Esophagus squamous epithelium (tissue), 5 donors: Measurements from ENCODE around the gene LONP1. TPM values are rescaled to one million over a fixed set of nuclear protein-coding genes. Genes with fewer than 3 reads are reported as not detected.

Experiments
- DNase-seq: peaks from one replicate; lab custom pipeline; 2025; lab: John Stamatoyannopoulos, UW
- H3K27ac ChIP-seq, 4 donors: fragments of 200-600 bp; sonication (generic); one replicate each; pipeline ENCODE4 v1.5.1; 2016 to 2019; ENCODE audit warnings: mild to moderate bottlenecking in 1 of 4
- H3K27me3 ChIP-seq, 4 donors: fragments of 200-600 bp; sonication (generic); 1 replicate in 3 of 4; 2 replicates in 1 of 4; pipeline versions ENCODE4 v1.5.1 to v1.6.0; 2017 to 2021; ENCODE audit warnings: antibody characterized with exemption in 1 of 4
- H3K36me3 ChIP-seq, 3 donors: fragments of 200-600 bp; sonication (generic); one replicate each; pipeline ENCODE4 v1.5.1; 2016 to 2019
- H3K4me1 ChIP-seq, 3 donors: fragments of 200-600 bp; sonication (generic); one replicate each; pipeline ENCODE4 v1.5.1; 2017 to 2019
- H3K4me3 ChIP-seq, 4 donors: fragments of 200-600 bp; sonication (generic); 1 replicate in 3 of 4; 2 replicates in 1 of 4; pipeline ENCODE4 v1.5.1; 2016 to 2019; ENCODE audit warnings: mild to moderate bottlenecking in 2 of 4, moderate library complexity in 1 of 4
- H3K9me3 ChIP-seq, 3 donors: fragments of 200-600 bp; sonication (generic); one replicate each; pipeline ENCODE4 v1.5.1; 2016 to 2019
- POLR2A ChIP-seq, 4 donors: fragments of 450-650 bp; IDR thresholded peaks; one replicate each; pipeline ENCODE4 v1.6.1; 2017; ENCODE audit warnings: antibody characterized with exemption in 4 of 4, mild to moderate bottlenecking in 4 of 4, moderate library complexity in 3 of 4
- WGBS, 2 donors: methylation state at CpG; one replicate each; pipeline ENCODE4 v1.1.5; 2018; 5-methylcytosine and 5-hydroxymethylcytosine counted together
- intact Hi-C: fragments of 100-400 bp; cut with DNase I; formaldehyde crosslinking; loops from one replicate; pipeline ENCODE4 v1.15.0; 2022
- total RNA-seq, 4 donors: library from RNA; depleted of rRNA; stranded (reverse); fragments of >200 nt; gene quantifications; one replicate each; pipeline ENCODE4 v1.1.0, GENCODE V29; 2016
- TF ChIP-seq, protein P1 (sequence below), 6 experiments: fragments of 450-650 bp in 4 of 6; fragments of 200-600 bp in 2 of 6; sonication (generic) in 2 of 6; IDR thresholded peaks; one replicate each; pipeline ENCODE4 v1.5.1; 2016 to 2019; ENCODE audit warnings: antibody characterized with exemption in 6 of 6, mild to moderate bottlenecking in 4 of 6, moderate library complexity in 4 of 6
- donor health status: DM: yes; HTN: yes; CAD: no.

The LONP1 gene
- total RNA-seq, 4 donors from 2014 or later = 38.0 to 68.5 (median 51.2) TPM

DNA sequence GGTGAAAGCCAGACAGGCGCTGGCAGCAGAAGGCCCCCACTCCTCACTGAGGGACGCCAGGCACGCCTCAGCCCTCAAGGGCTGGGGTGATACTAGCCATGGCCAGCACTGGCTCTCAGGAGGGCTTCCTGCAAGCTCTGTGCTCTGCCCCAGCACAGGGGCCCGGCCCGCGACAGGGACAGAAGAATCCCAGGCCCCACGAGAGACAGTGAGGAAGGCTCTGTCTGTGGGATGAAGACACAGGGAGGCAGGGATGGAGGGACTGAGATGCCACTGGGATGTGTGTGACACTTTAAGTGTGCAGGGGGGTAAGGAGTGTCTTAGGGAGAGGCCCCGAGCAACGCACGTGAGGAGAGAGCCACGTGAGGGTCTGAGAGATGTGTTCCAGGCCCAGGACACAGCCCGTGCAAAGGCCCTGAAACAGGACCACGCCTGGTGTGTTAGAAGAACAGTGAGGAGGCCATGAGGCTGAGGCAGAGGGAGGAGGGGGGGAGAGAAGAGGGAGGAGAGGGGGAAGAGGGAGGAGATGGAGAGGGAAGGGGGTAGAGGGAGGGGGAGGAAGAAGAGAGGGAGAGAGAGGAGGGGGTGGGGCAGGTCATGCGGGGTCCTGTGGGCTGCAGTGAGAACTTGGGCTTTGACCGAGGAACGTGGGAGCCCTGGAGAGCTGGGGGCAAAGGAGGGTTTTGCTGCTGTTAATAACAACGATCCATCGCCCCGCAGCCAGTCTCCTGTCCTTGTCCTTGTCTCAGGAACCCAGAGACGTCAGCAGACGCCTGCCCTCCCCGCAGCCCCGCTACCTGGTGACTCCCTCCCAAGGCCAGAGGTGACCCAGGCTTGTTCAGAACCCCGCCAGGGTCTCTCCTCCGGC is 22.7 kb downstream of the LONP1 start:
- TF ChIP-seq POLR2A (IDR thresholded peaks at IDR 0.05) = no peak
- TF ChIP-seq, protein P1, sequence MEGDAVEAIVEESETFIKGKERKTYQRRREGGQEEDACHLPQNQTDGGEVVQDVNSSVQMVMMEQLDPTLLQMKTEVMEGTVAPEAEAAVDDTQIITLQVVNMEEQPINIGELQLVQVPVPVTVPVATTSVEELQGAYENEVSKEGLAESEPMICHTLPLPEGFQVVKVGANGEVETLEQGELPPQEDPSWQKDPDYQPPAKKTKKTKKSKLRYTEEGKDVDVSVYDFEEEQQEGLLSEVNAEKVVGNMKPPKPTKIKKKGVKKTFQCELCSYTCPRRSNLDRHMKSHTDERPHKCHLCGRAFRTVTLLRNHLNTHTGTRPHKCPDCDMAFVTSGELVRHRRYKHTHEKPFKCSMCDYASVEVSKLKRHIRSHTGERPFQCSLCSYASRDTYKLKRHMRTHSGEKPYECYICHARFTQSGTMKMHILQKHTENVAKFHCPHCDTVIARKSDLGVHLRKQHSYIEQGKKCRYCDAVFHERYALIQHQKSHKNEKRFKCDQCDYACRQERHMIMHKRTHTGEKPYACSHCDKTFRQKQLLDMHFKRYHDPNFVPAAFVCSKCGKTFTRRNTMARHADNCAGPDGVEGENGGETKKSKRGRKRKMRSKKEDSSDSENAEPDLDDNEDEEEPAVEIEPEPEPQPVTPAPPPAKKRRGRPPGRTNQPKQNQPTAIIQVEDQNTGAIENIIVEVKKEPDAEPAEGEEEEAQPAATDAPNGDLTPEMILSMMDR (IDR thresholded peaks at IDR 0.05) = no peak
- no peak for DNase-seq
- Histone ChIP-seq H3K4me1 (peaks cover 6 to 20% (median 10%) of the 10 kb centered on the region in 3 donors), H3K27me3 (no peaks in the 10 kb centered on the region), H3K9me3 (no peaks in the 10 kb centered on the region), H3K36me3 (peaks cover 25 to 100% (median 56%) of the 10 kb centered on the region in 3 donors), H3K4me3 (no peak overlapping the region), H3K27ac (no peak overlapping the region)
- WGBS, 2 donors = 72 to 74% methylated on average over 13 to 18 of the region's 25 CpGs
- intact Hi-C loops = no loop called here

DNA sequence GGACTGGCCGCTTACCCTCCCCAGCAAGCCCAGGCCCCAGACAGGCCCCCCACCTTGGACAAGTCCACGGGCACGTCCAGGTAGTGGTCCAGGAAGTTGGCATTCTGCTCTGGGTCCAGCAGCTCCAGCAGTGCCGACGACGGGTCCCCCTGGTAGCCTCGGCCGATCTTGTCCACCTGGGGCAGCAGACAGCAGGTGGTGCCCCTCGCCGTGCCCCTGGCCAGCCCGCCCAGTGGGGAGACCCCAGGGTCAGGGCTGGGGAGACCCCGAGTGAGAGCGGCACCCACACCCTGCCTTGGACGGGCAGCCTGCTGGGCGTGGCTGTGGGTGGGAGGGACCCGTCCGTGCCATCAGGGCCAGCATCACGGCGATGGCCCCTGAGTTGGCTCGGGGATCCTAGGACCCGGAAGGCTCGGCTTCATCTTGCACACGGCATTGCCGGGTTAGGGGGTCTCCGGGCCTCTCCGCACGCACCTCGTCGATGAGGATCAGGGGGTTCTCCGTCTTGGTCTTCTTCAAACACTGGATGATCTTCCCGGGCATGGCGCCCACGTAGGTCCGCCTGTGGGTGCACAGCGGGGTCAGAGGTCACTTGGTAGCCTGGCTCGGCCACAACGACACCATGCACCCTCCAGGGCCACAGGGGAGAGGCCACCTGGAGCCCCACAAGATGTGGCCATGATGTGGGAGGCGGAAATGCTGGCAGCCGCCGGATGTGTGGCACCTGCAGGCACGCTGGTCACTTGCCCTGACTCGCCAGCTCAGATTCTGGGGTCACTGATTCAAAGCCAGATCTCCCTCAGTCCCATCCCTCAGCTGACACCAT is 23.5 kb downstream of the LONP1 start:
- 69 to 80% methylated on average over 1 to 8 of the region's 42 CpGs for WGBS, 2 donors
- intact Hi-C loops = no loop called here
- Histone ChIP-seq H3K27ac (no peak overlapping the region), H3K4me1 (peaks cover 12 to 28% (median 18%) of the 10 kb centered on the region in 3 donors), H3K27me3 (no peaks in the 10 kb centered on the region), H3K4me3 (no peak overlapping the region), H3K9me3 (no peaks in the 10 kb centered on the region), H3K36me3 (peaks cover 25 to 100% (median 63%) of the 10 kb centered on the region in 3 donors)
- no peak for DNase-seq
- TF ChIP-seq, protein P1 (IDR thresholded peaks at IDR 0.05) = no peak
- no peak for TF ChIP-seq POLR2A (IDR thresholded peaks at IDR 0.05)

DNA sequence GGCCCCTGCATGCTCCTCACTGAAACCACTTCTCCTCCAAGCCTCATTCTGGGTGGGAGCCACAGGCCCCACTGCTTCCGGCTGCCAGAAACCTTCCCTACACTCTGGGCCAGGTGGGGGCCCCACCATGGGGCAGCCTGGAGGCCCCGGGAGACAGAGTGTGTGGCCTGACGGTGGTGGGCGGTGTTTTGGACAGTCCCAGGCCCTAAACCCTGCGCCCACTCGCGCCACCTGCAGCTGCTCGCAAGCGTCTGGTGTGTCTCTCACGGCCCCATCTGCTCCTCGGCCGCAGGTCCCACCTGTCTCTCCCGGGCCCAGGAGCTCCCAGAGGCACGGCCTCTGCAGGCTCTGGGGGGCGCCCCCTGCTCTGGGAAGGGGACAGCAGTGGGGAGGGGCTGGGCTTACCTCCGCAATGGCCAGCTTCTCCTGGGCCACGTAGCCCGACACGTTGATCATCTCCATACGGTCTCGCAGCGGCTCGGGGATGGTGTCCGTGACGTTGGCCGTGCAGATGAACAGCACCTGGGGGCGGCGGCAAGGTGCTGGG is 24.2 kb downstream of the LONP1 start:
- H3K9me3 ChIP-seq = no peaks in the 10 kb centered on the region
- intact Hi-C loops = no loop called here
- H3K36me3 ChIP-seq = peaks cover 25 to 94% (median 61%) of the 10 kb centered on the region in 3 donors
- no peaks in the 10 kb centered on the region for H3K27me3 ChIP-seq
- 73% methylated on average over 6 of the region's 28 CpGs; no CpG with 5 or more reads in 1 of the 2 donors for WGBS, 2 donors
- TF ChIP-seq, protein P1 (IDR thresholded peaks at IDR 0.05) = no peak
- TF ChIP-seq POLR2A (IDR thresholded peaks at IDR 0.05) = no peak
- DNase-seq = no peak
- peaks cover 14 to 35% (median 20%) of the 10 kb centered on the region in 3 donors for H3K4me1 ChIP-seq
- no peak overlapping the region for H3K4me3 ChIP-seq
- H3K27ac ChIP-seq = no peak overlapping the region

DNA sequence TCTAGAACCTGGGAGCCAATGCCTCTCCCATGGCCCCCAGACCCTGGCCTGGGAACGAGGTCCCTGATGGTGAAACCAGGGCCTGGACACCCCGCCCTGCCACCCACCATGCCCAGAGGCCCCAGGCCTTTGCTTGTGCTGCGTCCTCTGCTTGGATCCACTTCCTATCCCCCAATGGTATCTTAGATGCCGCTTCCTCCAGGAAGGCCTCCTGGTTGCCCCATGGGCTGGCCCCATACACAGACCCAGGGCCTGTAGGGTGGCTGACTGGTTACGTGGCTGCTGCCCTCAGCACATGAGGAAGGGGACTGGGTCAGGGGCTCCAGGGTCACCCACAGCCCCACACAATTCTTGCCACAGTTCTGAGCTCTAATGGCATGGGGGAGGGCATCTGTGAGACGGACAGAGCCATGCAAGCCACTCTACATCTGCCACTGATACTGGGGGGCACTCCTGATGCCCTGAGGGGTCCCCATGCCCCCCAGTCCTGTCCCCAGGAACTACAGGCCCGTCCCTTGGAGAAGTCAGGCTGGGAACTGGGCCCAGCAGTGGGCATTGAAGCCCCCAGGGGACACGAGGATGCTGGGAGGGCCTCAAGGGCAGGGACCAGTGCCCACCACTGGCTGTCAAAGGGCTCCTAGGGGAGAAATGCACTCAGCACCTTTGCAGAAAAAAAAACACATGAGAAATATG is 24.8 kb downstream of the LONP1 start:
- no peak for DNase-seq

More for the DNA sequence above, 24.8 kb downstream of the LONP1 start:
- H3K9me3 ChIP-seq = no peaks in the 10 kb centered on the region
- intact Hi-C loops = no loop called here
- peaks cover 14 to 37% (median 20%) of the 10 kb centered on the region in 3 donors for H3K4me1 ChIP-seq
- peaks cover 25 to 88% (median 55%) of the 10 kb centered on the region in 3 donors for H3K36me3 ChIP-seq
- 87 to 95% methylated on average over 3 to 4 of the region's 8 CpGs for WGBS, 2 donors
- no peak overlapping the region for H3K27ac ChIP-seq
- H3K27me3 ChIP-seq = no peaks in the 10 kb centered on the region
- no peak overlapping the region for H3K4me3 ChIP-seq
- TF ChIP-seq POLR2A (IDR thresholded peaks at IDR 0.05) = no peak
- TF ChIP-seq, protein P1 (IDR thresholded peaks at IDR 0.05) = no peak
